Measurements from ENCODE around the gene IDH3B. TPM values are rescaled to one million over a fixed set of nuclear protein-coding genes. Genes with fewer than 3 reads are reported as not detected.

The IDH3B gene
- total and polyA plus RNA-seq, 2 of the 13 experiments (the other 11 are each of a cell fraction or from before 2014, with no cell fraction given) = 215 to 254 TPM

DNA sequence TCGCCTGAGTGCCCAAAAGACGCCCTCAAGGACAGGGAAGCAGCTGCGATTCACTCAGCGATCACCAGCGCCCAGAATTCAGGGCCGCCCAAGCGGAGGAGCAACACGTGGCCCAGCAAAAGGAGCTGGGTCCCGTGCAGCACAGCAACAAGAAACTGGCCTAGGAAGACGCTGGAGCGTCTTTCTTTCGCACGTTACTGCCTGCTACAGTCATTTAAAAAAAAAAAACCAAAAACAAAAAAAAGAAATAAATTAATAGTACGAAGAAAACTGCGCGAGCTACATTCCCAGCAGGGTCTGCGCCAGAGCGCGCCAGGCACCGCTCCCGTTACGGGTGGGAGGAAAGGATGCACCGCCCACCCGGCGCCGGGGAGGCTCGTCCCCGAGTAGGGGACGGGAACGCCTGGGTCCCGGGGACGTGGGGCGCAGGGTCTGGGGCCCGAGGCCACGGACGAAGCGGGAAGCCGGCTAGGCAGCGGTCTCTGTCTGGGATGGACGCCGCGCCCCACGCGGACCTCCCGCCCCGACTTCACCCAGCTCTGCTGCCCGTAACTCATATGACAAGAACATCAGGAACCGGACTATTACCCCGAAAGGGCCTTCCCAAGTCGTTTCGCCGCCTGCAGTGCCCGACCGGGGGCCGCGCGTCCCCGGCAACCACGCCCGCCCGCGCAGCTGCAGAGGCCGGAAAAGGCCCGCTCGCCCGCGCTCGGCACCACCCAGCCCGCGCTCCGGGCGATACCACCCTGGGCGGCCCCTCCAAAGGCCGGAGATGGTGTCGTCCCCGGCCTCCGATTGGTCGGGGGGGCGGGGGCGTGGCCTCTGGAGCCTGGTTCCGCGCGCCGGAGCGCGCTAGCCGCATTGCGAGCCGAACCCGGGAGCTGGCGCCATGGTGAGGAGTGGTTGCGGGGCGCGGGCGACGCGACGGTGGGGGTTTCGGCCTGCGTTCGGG lies 12.0 kb downstream of the IDH3B start, which contains the start of gene NOP56:
NOP56 (plus strand) TSS at position 861 of the 952 bp plus-strand sequence; CDS start at position 890, 29 bp downstream.
- in situ Hi-C loops (cut with HindIII; ENCODE audit: extremely low pct_ligation_motif_present, low pct_unique_long_range_greater_than_20kb) (no loop called here), intact Hi-C loops (cut with micrococcal nuclease; ENCODE audit: unreplicated experiment) (loop anchor here (5.0 kb wide), 2 partner anchors 140 to 185 kb away; no protein-coding TSS in a partner anchor)
- Histone ChIP-seq H3K4me2 (ENCODE audit: low read depth, low read length) (peak within 1 kb of the TSS; percentile 100), H3K27me3 (ENCODE audit: control insufficient read depth in 1 of 2, insufficient read depth in 2 of 2, low read length in 2 of 2) (no peaks in the 10 kb centered on the region; a peak in 1 of 5 replicates), H3K4me3 (replicated peaks in 1 of 3; ENCODE audit: insufficient read depth in 1 of 3, low read depth in 2 of 3, low read length in 3 of 3) (peak within 1 kb of the TSS; percentile 83 to 97 (median 94)), H3K36me3 (replicated peaks in 1 of 2; ENCODE audit: control insufficient read depth in 1 of 2, insufficient read depth in 2 of 2, low read length in 2 of 2) (peaks cover 31 to 34% of the 10 kb centered on the region in 2 experiments), H3K4me1 (ENCODE audit: insufficient read depth, low read length) (peaks cover 43% of the 10 kb centered on the region), H2AFZ (ENCODE audit: low read length) (no peak within 1 kb of the TSS), H3K9me3 (ENCODE audit: low read length) (no peaks in the 10 kb centered on the region), H3K79me2 (ENCODE audit: insufficient read depth, low read length) (peaks cover 46% of the 10 kb centered on the region), H4K20me1 (ENCODE audit: insufficient read depth, low read length) (peaks cover 45% of the 10 kb centered on the region), H3K27ac (ENCODE audit: extremely low read length, insufficient read depth, low read length) (peak within 1 kb of the TSS; percentile 90), H3K9ac (ENCODE audit: insufficient read depth, low read depth, low read length) (peak within 1 kb of the TSS; percentile 88)
- ChIA-PET POLR2A (interaction anchor here (0.7 to 7.0 kb wide), 32 partner anchors 9 to 556 kb away, joined by 3 to 151 read pairs (median 6); partner anchors contain the start of genes EBF4, IDH3B, MRPS26 and PCED1A), CTCF (ENCODE audit: low intra/inter-chr PET ratio, low total read pairs) (no interaction called here)
- no peak for FAIRE-seq
- peak; percentile 93 for ATAC-seq
- 1% methylated on average over 40 of the region's 101 CpGs for WGBS (ENCODE audit: low lambda C conversion rate)
- DNase-seq (ENCODE audit: low spot score) = peak; percentile 88
- TSS peak; percentile 83 for BruUV-seq (replicated peaks)
- TF ChIP-seq GLI4 (CRISPR knock-in tag; IDR thresholded peaks at IDR 0.05; ENCODE audit: borderline replicate concordance) = peak; percentile 96; the same call in 1 of the 2 replicates
- 0 out of 2 replicates have a peak, but pooled peaks have one; percentile 29 for TF ChIP-seq DDIT3 (CRISPR knock-in tag; IDR thresholded peaks at IDR 0.05)
- peak; percentile 24; the same call in 1 of the 2 replicates for TF ChIP-seq HDAC2 (CRISPR knock-in tag; IDR thresholded peaks at IDR 0.05)
- TF ChIP-seq ZNF891 (CRISPR knock-in tag; IDR thresholded peaks at IDR 0.05) = 0 out of 2 replicates have a peak, but pooled peaks have one; percentile 79
- TF ChIP-seq ZNF816 (CRISPR knock-in tag; IDR thresholded peaks at IDR 0.05; ENCODE audit: borderline replicate concordance) = peak; percentile 99
- TF ChIP-seq EZH2 (conservative IDR thresholded peaks at IDR 0.05; ENCODE audit: low read depth, low read length) = no peak
- 0 out of 2 replicates have a peak, but pooled peaks have one; percentile 21 for TF ChIP-seq ZKSCAN8 (CRISPR knock-in tag; IDR thresholded peaks at IDR 0.05; ENCODE audit: borderline replicate concordance)
- TF ChIP-seq HNF4A (CRISPR knock-in tag; IDR thresholded peaks at IDR 0.05) = no peak; the same call in 1 of the 2 replicates
- TF ChIP-seq ZSCAN31 (CRISPR knock-in tag; IDR thresholded peaks at IDR 0.05; ENCODE audit: low read depth) = peak; percentile 97
- TF ChIP-seq ZNF674 (CRISPR knock-in tag; IDR thresholded peaks at IDR 0.05; ENCODE audit: low read depth) = peak; percentile 90; the same call in 1 of the 2 replicates
- peak; percentile 27; the same call in 1 of the 2 replicates for TF ChIP-seq ZNF83 (CRISPR knock-in tag; IDR thresholded peaks at IDR 0.05; ENCODE audit: borderline replicate concordance)
- TF ChIP-seq, protein P1, sequence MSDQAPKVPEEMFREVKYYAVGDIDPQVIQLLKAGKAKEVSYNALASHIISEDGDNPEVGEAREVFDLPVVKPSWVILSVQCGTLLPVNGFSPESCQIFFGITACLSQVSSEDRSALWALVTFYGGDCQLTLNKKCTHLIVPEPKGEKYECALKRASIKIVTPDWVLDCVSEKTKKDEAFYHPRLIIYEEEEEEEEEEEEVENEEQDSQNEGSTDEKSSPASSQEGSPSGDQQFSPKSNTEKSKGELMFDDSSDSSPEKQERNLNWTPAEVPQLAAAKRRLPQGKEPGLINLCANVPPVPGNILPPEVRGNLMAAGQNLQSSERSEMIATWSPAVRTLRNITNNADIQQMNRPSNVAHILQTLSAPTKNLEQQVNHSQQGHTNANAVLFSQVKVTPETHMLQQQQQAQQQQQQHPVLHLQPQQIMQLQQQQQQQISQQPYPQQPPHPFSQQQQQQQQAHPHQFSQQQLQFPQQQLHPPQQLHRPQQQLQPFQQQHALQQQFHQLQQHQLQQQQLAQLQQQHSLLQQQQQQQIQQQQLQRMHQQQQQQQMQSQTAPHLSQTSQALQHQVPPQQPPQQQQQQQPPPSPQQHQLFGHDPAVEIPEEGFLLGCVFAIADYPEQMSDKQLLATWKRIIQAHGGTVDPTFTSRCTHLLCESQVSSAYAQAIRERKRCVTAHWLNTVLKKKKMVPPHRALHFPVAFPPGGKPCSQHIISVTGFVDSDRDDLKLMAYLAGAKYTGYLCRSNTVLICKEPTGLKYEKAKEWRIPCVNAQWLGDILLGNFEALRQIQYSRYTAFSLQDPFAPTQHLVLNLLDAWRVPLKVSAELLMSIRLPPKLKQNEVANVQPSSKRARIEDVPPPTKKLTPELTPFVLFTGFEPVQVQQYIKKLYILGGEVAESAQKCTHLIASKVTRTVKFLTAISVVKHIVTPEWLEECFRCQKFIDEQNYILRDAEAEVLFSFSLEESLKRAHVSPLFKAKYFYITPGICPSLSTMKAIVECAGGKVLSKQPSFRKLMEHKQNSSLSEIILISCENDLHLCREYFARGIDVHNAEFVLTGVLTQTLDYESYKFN (CRISPR knock-in tag; conservative IDR thresholded peaks at IDR 0.05) = peak; percentile 71
- TF ChIP-seq ZBTB34 (CRISPR knock-in tag; IDR thresholded peaks at IDR 0.05) = no peak
- TF ChIP-seq ZNF598 (CRISPR knock-in tag; IDR thresholded peaks at IDR 0.05; ENCODE audit: borderline replicate concordance) = peak; percentile 60; the same call in 1 of the 2 replicates
- TF ChIP-seq, protein P2, sequence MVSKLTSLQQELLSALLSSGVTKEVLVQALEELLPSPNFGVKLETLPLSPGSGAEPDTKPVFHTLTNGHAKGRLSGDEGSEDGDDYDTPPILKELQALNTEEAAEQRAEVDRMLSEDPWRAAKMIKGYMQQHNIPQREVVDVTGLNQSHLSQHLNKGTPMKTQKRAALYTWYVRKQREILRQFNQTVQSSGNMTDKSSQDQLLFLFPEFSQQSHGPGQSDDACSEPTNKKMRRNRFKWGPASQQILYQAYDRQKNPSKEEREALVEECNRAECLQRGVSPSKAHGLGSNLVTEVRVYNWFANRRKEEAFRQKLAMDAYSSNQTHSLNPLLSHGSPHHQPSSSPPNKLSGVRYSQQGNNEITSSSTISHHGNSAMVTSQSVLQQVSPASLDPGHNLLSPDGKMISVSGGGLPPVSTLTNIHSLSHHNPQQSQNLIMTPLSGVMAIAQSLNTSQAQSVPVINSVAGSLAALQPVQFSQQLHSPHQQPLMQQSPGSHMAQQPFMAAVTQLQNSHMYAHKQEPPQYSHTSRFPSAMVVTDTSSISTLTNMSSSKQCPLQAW (CRISPR knock-in tag; IDR thresholded peaks at IDR 0.05) = no peak; the same call in 1 of the 2 replicates

All from HepG2 (cell line).